GM18526 (cell line): Measurements from ENCODE around the gene TFAP2E.

ENCODE experiments used
- POLR2A ChIP-seq: IDR thresholded peaks from 3 replicates; pipeline ENCODE4 v1.6.1; 2011; ENCODE audit not compliant: insufficient read length; ENCODE audit errors: extremely low read depth

TFAP2E gene

GRCh38 chr1:35637401-35637809 lies 64.3 kb downstream of the TFAP2E start:
- no peak for TF ChIP-seq POLR2A

- no peak for TF ChIP-seq POLR2A
These were observed 67.5 kb downstream of the TFAP2E start for GRCh38 chr1:35640380-35641232.

- TF ChIP-seq POLR2A: peak; percentile 93
These were observed 68.2 kb downstream of the TFAP2E start, which contains the start of gene PSMB2 for GRCh38 chr1:35641233-35641866. Gene PSMB2, minus strand, starts transcription at chr1:35641526. Its CDS starts 94 bp downstream, at chr1:35641432.

GRCh38 chr1:35642471-35642955 lies 69.4 kb downstream of the TFAP2E start:
- no peak for TF ChIP-seq POLR2A

GRCh38 chr1:35644204-35644603 lies 71.1 kb downstream of the TFAP2E start:
- no peak for TF ChIP-seq POLR2A
